GM12878 (cell line): ENCODE measurements around the gene SNRNP27. TPM values are rescaled to one million over a fixed set of nuclear protein-coding genes. Genes with fewer than 3 reads are reported as not detected.

ENCODE experiments used
- ATAC-seq: fragments of 200-7000 bp; cut with Tn5 transposase; 3 replicates; pipeline ENCODE4 v1.9.1; 2020; ENCODE audit warnings: mild to moderate bottlenecking, moderate library complexity
- BruUV-seq: library from RNA; stranded (reverse); fragments of 400-500 nt; replicated peaks from 2 replicates; lab custom pipeline; 2021; lab: Mats Ljungman, UMichigan
- CTCF ChIA-PET: fragments of 300-600 bp; sonication (Branson Sonifier 250); formaldehyde crosslinking; extraction: SDS; loops from one replicate; lab custom pipeline; 2021; ENCODE audit warnings: inconsistent platforms; lab: Yijun Ruan, JAX
- POLR2A ChIA-PET: fragments of 350-600 bp; formaldehyde crosslinking; extraction: SDS; loops from one replicate; lab custom pipeline; 2021; ENCODE audit warnings: inconsistent platforms; lab: Charles Lee
- RAD21 ChIA-PET: fragments of 300-600 bp; sonication (Branson Sonifier 250); formaldehyde crosslinking; loops from one replicate; lab custom pipeline; 2023; ENCODE audit warnings: antibody characterized with exemption; ENCODE audit not compliant: unreplicated experiment; lab: Charles Lee
- SMC1A ChIA-PET: fragments of 300-600 bp; sonication (Branson Sonifier 250); formaldehyde crosslinking; loops from one replicate; lab custom pipeline; 2023; ENCODE audit not compliant: unreplicated experiment, uncharacterized antibody; lab: Charles Lee
- DNase-seq: peaks from one replicate; pipeline ENCODE4 v3.0.0-alpha.2; 2011; ENCODE audit warnings: low read depth, low spot score
- FAIRE-seq: peaks from 3 replicates; lab custom pipeline; 2011; peaks lifted over from hg19 to GRCh38; lab: Jason Lieb, UNC
- H2AFZ ChIP-seq: 2 replicates; pipeline ENCODE4 v1.6.0; 2011; ENCODE audit warnings: low read depth, low read length, control low read depth; ENCODE audit not compliant: control insufficient read depth
- H3K27ac ChIP-seq: 2 replicates; pipeline ENCODE4 v1.5.1; 2011; ENCODE audit warnings: control low read depth; ENCODE audit not compliant: control insufficient read depth, insufficient read depth
- H3K27me3 ChIP-seq, 2 experiments: replicated peaks in 1 of 2; 2 replicates each; pipeline versions ENCODE4 v1.6.0 to v1.6.1; 2011; ENCODE audit warnings: low read length in 1 of 2; ENCODE audit not compliant: control insufficient read depth in 2 of 2, insufficient read depth in 2 of 2
- H3K36me3 ChIP-seq, 2 experiments: 2 replicates each; pipeline ENCODE4 v1.5.1; 2011; ENCODE audit warnings: low read length in 1 of 2; ENCODE audit not compliant: control insufficient read depth in 2 of 2, insufficient read depth in 2 of 2
- H3K4me1 ChIP-seq: 2 replicates; pipeline ENCODE4 v1.6.1; 2011; ENCODE audit warnings: mild to moderate bottlenecking, low read length, moderate library complexity, mixed read lengths; ENCODE audit not compliant: control insufficient read depth, insufficient read depth
- H3K4me2 ChIP-seq: 2 replicates; pipeline ENCODE4 v1.6.0; 2011; ENCODE audit warnings: control low read depth; ENCODE audit not compliant: control insufficient read depth, insufficient read depth
- H3K4me3 ChIP-seq: fragments of 200-600 bp; sonication (generic); 2 replicates; pipeline ENCODE4 v1.5.1; 2016
- H3K79me2 ChIP-seq: 2 replicates; pipeline ENCODE4 v1.6.0; 2011; ENCODE audit warnings: low read length; ENCODE audit not compliant: control insufficient read depth, insufficient read depth
- H3K9ac ChIP-seq: 2 replicates; pipeline ENCODE4 v1.8.0; 2011; ENCODE audit warnings: low read length, control low read depth, mixed read lengths; ENCODE audit not compliant: control insufficient read depth, insufficient read depth
- H3K9me3 ChIP-seq: replicated peaks from 3 replicates; pipeline ENCODE4 v1.5.1; 2011; ENCODE audit warnings: mild to moderate bottlenecking, low read length; ENCODE audit not compliant: control insufficient read depth, insufficient read depth
- H4K20me1 ChIP-seq: 2 replicates; pipeline ENCODE4 v1.6.0; 2011; ENCODE audit not compliant: control insufficient read depth, insufficient read depth
- WGBS: methylation state at CpG from one replicate; pipeline ENCODE4 v1.1.6; 2016; ENCODE audit warnings: low lambda C conversion rate; ENCODE audit not compliant: insufficient replicate concordance, insufficient coverage; ENCODE audit errors: missing lambda C conversion rate; 5-methylcytosine and 5-hydroxymethylcytosine counted together
- in situ Hi-C: fragments of 300-500 bp; cut with MboI; formaldehyde crosslinking; loops from 9 replicates; pipeline ENCODE4 v1.14.3; 2018; ENCODE audit warnings: mixed read lengths
- intact Hi-C: fragments of 100-400 bp; cut with micrococcal nuclease; formaldehyde crosslinking; loops from one replicate; pipeline ENCODE4 v1.14.2; 2022; ENCODE audit not compliant: unreplicated experiment
- polyA plus RNA-seq, 11 experiments: library from polyadenylated mRNA; depleted of rRNA in 4 of 11; unstranded in 6 of 11; stranded (reverse) in 5 of 11; fragments of >200 nt; fragmentation: Nextera tagmentation in 4 of 11; fragmentation: Illumina TruSeq in 1 of 11; extraction: Ambion mirVana in 4 of 11; extraction: Trizol in 1 of 11; gene quantifications; 1 replicate in 1 of 11; 2 replicates in 10 of 11; pipeline versions ENCODE4 v1.2.1 to v1.2.3, GENCODE V29; 2011 to 2016; ENCODE audit warnings: inconsistent platforms in 2 of 11, missing spikeins in 2 of 11, low read depth in 1 of 11
- total RNA-seq, 4 experiments: library from RNA; depleted of rRNA in 3 of 4; stranded (reverse); fragments of >200 nt in 3 of 4; fragmentation: Illumina TruSeq in 1 of 4; extraction: Trizol in 1 of 4; gene quantifications; 2 replicates each; pipeline versions ENCODE4 v1.2.1 to v1.2.3, GENCODE V29; 2013 to 2021
- TF ChIP-seq, protein P1 (sequence below): IDR thresholded peaks from 2 replicates; pipeline ENCODE4 v1.6.1; 2011; ENCODE audit warnings: low read depth, low read length, improper control_type of control experiment, borderline replicate concordance

Gene SNRNP27
- total and polyA plus RNA-seq, 10 of the 15 experiments (the other 5 are each of a cell fraction or from before 2014, with no cell fraction given), result 30.6 to 89.5 (median 49.2) TPM

DNA sequence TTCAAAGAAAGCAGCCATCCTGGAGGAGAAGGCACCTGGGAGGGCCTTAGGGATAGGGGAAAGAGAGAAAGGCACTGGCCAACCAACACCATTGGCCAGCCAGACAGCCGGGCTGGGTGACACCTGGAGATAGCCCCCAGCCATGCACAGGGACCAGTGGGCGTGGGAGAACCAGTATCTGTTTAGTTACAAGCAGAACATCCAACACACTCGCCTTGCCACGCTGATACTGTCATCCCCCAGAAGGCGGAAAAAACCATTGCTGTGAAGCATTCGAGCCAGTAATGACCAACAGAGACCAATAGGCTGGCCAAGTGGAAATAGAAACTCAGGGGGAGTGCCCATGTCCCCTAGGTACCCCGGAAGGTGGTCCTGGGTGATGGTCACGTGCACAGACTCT lies 52.2 kb downstream of the SNRNP27 start:
- no TSS peak for BruUV-seq
- 0 out of 2 replicates have a peak overlapping the region, but pooled peaks have one; percentile 9 for H3K27ac ChIP-seq
- no peaks in the 10 kb centered on the region for H3K27me3 ChIP-seq
- ChIA-PET CTCF (no interaction called here), RAD21 (interaction anchor here (1.2 kb wide), 1 partner anchor 33 kb away, joined by 4 read pairs; no protein-coding TSS in a partner anchor), SMC1A (interaction anchor here (0.9 to 1.7 kb wide), 5 partner anchors 7 to 196 kb away, joined by 3 to 8 read pairs (median 3); no protein-coding TSS in a partner anchor), POLR2A (interaction anchor here (1.3 kb wide), 1 partner anchor 12 kb away, joined by 3 read pairs; no protein-coding TSS in a partner anchor)
- no peak for DNase-seq
- in situ Hi-C loops (no loop called here), intact Hi-C loops (no loop called here)
- no peak overlapping the region for H2AFZ ChIP-seq
- H3K36me3 ChIP-seq, result 0 out of 4 replicates have a peak, but pooled peaks cover 0 to 4% of the 10 kb centered on the region in 2 experiments
- 64% methylated on average over 8 of the region's 8 CpGs for WGBS
- H3K4me2 ChIP-seq, result 0 out of 2 replicates have a peak overlapping the region, but pooled peaks have one; percentile 4
- no peak overlapping the region for H3K4me3 ChIP-seq
- no peak for FAIRE-seq
- H3K9ac ChIP-seq, result no peak overlapping the region; the same call in 1 of the 2 replicates
- no peaks in the 10 kb centered on the region for H4K20me1 ChIP-seq
- peaks cover 13% of the 10 kb centered on the region for H3K4me1 ChIP-seq
- H3K79me2 ChIP-seq, result no peaks in the 10 kb centered on the region
- ATAC-seq, result no peak
- H3K9me3 ChIP-seq, result no peaks in the 10 kb centered on the region
- TF ChIP-seq, protein P1, sequence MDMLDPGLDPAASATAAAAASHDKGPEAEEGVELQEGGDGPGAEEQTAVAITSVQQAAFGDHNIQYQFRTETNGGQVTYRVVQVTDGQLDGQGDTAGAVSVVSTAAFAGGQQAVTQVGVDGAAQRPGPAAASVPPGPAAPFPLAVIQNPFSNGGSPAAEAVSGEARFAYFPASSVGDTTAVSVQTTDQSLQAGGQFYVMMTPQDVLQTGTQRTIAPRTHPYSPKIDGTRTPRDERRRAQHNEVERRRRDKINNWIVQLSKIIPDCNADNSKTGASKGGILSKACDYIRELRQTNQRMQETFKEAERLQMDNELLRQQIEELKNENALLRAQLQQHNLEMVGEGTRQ, result no peak
